PC-3 (cell line): Measurements from ENCODE around the gene KRTAP5-5.

Source experiments
- CTCF ChIP-seq: fragments of 300-600 bp; sonication (generic); conservative IDR thresholded peaks from 2 replicates; pipeline ENCODE4 v1.5.1; 2017; ENCODE audit warnings: antibody characterized with exemption, low read depth, mild to moderate bottlenecking, low read length
- EZH2phosphoT487 ChIP-seq: fragments of 300-600 bp; sonication (generic); IDR thresholded peaks from 2 replicates; pipeline ENCODE4 v1.6.1; 2018; ENCODE audit warnings: mild to moderate bottlenecking, antibody characterized with exemption, low read length, borderline replicate concordance

GRCh38 chr11:1624621-1625020 lies 5.0 kb upstream of the KRTAP5-5 start:
- TF ChIP-seq CTCF (no peak), EZH2phosphoT487 (no peak)
